NK-92 treated with Interleukin-12 subunit alpha and Interleukin-12 subunit beta, amount 100 ng/mL, for 24 hours (cell line): ENCODE results near the gene LMAN1L.
A peak's percentile ranks its signal among the peaks of the same experiment; 100 is the strongest.

ENCODE experiments used
- DNase-seq: peaks from one replicate; lab custom pipeline; 2025; lab: John Stamatoyannopoulos, UW

Gene LMAN1L

GRCh38 chr15:74812533-74812932 is at the start of gene LMAN1L:
TSS of gene LMAN1L (plus strand) at chr15:74812835. CDS start at chr15:74812855, 20 bp downstream.
- DNase-seq: no peak

DNA sequence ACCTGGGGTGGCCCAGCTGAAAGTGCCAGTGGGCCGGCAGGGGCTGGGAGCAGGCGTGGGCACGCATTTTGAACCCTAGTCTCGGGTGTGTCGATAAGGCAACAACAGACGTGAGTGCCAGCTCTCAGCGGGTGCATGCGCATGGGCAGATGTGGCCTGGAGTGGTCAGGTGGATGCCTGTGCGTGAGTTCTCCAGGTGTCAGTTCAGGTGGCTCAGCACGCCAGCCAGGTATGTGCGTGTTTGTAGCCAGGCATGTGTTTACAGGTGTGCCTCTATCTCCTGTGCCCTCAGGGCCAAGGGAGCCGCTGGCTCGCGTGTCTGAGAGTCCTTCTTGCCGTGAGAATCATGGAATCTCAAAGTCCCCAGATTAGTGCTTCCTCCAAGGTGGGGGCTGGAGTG is 49.2 kb upstream of the LMAN1L start:
- no peak for DNase-seq

DNA sequence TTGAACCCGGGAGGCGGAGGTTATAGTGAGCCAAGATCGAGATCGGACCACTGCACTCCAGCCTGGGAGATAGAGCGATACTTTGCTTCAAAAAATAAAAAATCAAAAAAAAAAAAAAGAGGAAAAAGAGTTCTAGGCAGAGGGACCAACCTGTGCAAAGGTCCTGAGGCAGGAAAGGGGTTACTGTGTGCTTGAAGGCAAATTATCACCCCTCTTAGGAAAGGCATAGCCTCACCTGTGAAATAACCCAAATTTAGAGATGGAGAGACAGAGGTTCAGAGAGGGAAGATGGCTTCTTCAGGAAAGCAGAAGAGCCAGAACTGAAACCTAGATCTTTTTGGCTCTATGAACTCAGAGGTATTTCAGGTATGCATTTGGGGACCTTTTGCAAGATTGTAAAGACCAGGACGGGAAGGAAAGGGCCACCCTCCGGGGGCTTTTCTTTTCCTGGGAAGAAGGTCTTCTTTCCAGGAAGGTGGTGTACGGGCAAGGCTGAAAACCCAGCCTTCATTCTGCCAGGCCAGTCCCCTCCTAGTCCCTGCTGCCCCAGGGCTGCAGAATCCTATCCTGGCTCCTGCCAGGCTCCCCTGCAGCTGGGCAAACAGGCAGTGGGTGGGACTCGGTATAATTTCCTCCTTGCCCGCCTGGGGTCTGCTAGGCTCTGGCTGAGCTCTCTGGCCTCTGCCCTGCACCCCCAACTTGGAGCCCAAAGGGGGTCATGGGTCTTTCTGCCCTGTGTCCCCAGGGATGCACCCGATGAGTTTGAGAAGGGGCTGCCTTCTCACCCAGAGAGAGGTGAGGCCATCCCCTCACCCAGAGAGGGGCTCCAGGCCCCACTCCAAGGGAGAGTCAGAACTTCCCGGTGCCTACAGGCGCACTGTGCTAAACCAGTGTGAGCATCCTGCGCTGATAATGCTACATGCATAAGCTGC is 45.2 kb upstream of the LMAN1L start:
- no peak for DNase-seq

DNA sequence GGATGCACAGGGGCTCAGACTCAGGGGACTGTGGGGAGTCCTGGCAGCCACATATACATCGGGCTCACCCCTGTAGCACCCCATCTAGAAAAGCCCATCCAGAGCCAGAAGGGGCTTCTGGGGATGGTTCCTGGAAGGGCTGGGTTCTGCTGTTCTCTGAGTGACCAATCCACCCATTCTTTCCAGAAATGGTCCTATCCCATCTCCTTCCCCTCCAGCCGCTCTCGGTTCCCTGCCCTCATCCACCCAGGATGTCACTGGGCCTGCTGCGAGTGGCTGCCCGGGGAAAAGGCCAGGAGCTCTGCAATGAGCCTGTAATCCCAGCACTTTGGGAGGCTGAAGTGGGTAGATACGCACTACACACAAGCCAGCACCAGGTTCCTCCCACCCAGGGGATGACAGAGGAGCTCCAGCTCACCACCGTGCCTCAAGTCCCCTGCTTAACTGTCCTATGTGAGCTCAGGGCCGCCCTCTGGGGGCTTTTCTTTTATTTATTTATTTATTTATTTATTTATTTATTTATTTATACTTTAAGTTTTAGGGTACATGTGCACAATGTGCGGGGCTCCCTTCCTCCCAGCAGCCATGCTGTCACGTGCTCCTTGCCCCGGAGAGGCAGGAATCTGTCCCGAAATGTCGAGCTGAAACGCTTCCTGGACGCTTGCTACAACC is 44.4 kb upstream of the LMAN1L start:
- DNase-seq: no peak

GRCh38 chr15:74768771-74769342 is 43.8 kb upstream of the LMAN1L start:
- DNase-seq: peak; percentile 39

- DNase-seq: no peak
Observed at GRCh38 chr15:74769463-74770025, 43.1 kb upstream of the LMAN1L start.

DNA sequence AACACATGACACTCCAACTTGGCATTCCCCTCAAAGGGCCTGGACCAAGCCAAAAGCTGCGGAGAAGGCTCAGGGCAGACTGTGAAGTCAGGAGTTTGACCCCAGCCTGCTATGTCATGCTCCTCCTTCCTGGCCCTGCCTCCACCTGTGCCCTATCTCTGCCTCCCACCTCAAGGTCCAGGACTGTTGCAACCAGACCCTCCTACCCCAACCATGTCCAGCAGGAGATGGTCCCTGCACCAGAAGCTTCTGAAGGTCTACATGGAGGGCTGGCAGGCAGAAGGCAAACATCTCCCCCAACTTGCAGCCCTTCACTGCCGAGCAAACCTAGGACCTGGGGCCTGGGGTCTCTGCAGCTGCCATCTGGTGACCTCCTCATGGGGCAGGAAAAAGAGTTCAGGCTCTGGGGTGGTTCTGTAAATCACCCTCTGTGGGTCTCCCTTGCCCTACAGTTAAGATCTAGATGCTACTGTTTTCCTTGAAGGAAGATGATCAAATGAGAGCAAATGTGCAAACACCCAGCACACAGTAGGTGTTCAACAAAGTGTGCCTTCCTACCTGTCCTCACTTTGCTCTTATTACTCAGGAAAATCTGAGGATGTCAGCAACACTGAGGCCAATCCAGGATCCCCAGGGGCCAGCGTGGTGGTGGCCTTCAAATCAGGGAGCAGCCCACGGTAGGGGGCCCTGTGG is 42.3 kb upstream of the LMAN1L start:
- no peak for DNase-seq

DNA sequence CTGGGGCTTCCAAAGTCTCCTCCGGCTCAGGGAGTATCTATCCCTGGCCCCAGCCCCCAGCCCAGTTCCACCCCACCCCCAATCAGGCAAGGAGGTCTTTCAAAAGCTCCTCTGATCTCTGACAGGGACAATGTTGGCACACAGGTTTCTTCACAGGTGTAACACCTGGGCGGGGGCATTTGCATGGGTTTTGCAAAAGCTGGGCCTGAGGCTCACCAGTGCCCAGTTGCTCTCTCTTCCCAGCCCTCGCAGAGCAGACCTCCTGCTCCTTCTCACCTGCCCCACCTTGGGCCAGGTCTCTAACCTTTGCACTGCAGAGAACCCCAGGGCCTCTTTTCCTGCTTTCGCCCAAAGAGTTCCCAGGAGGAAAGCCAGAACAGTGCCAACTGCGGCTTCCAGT is 39.3 kb upstream of the LMAN1L start:
- DNase-seq: no peak

DNA sequence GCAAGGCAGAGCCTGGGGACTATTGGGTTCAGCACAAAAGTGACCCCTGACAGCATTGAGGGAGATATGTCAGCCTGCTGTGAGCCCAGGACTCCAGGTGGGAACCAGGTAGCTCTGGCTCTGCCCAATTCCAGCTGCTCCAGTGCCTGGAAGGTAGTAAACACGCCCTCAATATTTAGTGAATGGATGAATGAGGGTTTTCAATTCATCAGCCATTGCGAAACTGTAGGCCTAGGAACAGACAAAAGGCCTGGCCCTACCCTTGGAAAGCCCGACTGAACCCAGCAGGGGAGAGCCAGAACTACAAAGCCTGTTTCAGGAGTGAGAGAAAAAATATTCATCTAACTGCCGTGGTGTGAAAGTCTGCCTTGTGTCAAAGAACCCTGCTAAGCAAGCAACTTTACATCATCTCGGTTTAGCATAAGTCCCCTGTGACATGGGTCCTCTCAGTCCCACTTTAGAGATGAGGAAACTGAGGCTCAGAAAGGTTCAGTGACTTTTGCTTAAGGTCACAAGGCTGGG is 38.8 kb upstream of the LMAN1L start:
- DNase-seq: no peak

- no peak for DNase-seq
Observed at GRCh38 chr15:74775132-74775562, 37.5 kb upstream of the LMAN1L start.

DNA sequence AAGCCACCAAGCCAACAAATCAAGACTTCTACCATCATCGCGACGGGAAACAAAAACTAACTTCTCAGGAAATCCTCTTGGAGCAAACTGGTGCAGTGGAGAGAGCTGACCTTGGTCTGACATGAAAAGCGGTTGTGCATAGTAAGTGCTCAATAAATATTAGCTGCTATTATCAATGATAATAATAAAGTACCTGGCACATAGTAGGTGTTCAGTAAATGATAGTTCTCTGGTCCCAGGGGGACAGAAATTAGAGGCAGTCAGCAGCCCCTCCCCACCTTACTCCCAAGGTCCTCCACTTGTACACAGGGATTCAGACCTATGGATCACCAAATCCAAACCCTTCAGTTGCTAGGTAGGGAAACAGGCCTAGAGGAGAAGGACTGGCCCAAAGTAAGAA is 36.7 kb upstream of the LMAN1L start:
- no peak for DNase-seq

GRCh38 chr15:74776821-74777768 is 35.5 kb upstream of the LMAN1L start:
- DNase-seq: peak; percentile 56

DNA sequence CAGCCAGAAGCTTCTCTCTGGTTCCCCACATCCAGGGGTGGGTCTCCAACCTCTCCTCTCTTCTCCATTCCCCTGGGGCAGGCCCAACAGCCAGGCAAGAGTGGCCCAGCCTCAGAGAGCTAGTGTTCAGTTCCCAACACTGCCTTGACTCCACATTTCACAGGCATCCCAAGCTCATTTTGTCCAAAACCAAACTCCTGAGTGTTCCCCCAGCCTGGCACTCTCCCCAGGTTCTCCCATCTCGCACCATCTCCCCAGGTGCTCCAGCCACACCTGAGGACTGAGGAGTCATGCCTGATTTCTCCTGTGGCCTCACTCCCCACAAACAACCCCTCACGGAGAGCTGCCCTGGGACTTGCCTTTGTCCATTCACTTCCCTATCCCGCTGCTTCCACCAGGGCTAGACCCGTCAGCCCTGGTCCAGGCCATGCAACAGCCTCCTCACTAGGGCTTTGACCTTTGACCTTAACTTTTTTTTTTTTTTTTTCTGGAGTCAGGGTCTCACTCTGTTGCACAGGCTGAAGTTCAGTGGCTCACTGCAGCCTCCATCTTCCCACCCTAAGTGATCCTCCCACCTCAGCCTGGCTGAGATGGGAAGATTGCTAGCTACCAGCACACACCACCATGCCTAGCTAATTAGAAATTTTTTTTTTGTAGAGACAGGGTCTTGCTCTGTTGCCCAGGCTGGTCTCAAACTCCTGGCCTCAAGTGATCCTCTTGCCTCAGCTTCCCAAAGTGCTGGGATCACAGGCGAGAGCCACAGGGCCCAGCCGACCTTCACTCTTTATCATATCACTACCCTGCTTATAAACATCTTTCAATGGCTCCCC is 34.7 kb upstream of the LMAN1L start:
- DNase-seq: no peak

DNA sequence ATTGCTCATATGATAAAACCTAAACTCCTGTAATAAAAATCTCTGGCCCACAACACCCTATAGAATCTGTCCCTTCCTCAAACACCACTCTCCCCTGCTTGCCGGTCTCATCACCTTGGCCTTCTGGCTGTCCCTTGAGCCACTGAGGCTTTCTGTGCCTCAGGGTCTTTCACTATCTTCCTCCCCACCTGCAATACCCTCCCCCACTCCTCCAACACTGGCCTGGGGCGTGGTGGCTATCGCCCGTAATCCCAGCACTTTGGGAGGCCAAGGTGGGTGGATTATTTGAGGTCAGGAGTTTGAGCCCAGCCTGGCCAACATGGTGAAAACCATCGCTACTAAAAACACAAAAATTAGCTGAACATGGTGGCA is 34.0 kb upstream of the LMAN1L start:
- DNase-seq: no peak

GRCh38 chr15:74779162-74779648 is 33.4 kb upstream of the LMAN1L start:
- no peak for DNase-seq

DNA sequence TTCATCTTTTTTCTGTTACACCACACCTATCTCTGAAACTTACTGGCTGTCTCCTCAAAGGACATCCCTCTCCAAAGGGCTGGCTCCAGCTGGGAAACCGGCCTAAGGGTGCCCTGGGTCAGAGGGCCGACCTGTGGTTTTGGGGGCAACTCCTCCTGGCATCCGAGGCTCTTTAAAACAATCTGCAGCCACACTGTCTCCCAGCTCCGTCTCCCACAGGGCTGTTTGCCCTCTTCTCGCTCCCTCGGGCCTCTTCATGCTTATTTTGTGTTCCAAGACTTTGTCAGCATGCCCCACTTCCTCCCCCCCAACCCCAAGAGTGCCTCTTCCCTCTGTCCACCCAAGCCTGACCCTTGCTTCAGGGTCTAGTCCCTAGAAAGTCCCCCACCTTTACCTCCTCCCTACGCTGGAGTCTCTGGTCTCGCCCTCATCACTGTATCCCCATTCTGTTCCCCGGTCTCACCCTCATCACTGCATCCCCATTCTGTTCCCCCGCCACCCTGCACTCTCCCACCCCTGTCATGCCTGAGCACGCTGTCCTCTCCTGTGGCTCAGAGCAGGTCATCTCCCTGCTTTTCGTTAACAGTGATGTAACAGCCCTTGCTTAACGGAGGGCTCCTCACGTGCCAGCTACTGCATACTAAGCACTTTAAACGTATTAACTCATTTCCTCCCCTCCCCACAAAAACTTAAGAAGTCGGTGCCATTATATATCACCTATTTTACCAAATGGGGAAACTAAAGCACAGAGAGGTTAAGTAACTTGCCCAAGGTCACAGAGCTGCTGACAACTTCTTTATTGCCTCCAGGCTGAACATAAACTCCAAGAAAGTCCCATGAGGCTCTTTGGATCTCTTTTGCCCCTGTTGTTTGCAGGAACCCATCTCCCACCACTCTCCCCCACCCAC is 31.9 kb upstream of the LMAN1L start:
- peak; percentile 50 for DNase-seq

GRCh38 chr15:74781431-74782258 is 31.0 kb upstream of the LMAN1L start, which contains the start of gene CSK:
TSS of gene CSK (plus strand) at chr15:74782080. CDS start at chr15:74798298, 16,218 bp downstream.
- peak; percentile 81 for DNase-seq
